Activated T-cell treated with anti-CD3 and anti-CD28 coated beads, Interleukin-2, amount 50 U/mL, for 72 hours (primary cell): ENCODE results near the gene BCAR3. TPM values are rescaled to one million over a fixed set of nuclear protein-coding genes. Genes with fewer than 3 reads are reported as not detected.

ENCODE experiments used
- ATAC-seq, 2 donors: fragments of 150-1000 bp; cut with Tn5 transposase; replicated peaks in 1 of 2; 2 replicates each; pipeline ENCODE4 v1.10.0; 2021; ENCODE audit warnings: moderate library complexity in 2 of 2, mild to moderate bottlenecking in 1 of 2
- DNase-seq, 2 donors: peaks; one replicate each; pipeline ENCODE4 v3.0.0; 2021 to 2022; ENCODE audit warnings: mixed read lengths in 1 of 2
- H3K27ac Mint-ChIP-seq: one replicate; pipeline ENCODE4 v1.8.0; 2022; ENCODE audit warnings: mild to moderate bottlenecking, moderate library complexity, mixed read lengths
- H3K27me3 Mint-ChIP-seq: one replicate; pipeline ENCODE4 v1.8.0; 2022; ENCODE audit warnings: low read depth, mixed read lengths
- H3K36me3 Mint-ChIP-seq, 2 donors: one replicate each; pipeline ENCODE4 v1.8.0; 2022; ENCODE audit warnings: mixed read lengths in 2 of 2, mild to moderate bottlenecking in 1 of 2; ENCODE audit not compliant: insufficient read depth in 2 of 2
- H3K4me1 Mint-ChIP-seq: one replicate; pipeline ENCODE4 v1.8.0; 2022; ENCODE audit warnings: low read depth, mixed read lengths
- H3K4me3 Mint-ChIP-seq, 2 donors: one replicate each; pipeline ENCODE4 v1.8.0; 2022; ENCODE audit warnings: mild to moderate bottlenecking in 2 of 2, mixed read lengths in 2 of 2, moderate library complexity in 2 of 2
- H3K9me3 Mint-ChIP-seq, 2 donors: one replicate each; pipeline ENCODE4 v1.8.0; 2022; ENCODE audit warnings: mixed read lengths in 2 of 2
- total RNA-seq, 2 donors: library from RNA; stranded (reverse); gene quantifications; one replicate each; pipeline ENCODE4 v1.2.3, GENCODE V29; 2022

BCAR3 gene
- total RNA-seq, 2 donors from 2014 or later, result 3.1 to 3.2 TPM

- Mint-ChIP-seq H3K9me3 (no peaks in the 10 kb centered on the region), H3K36me3 (no peaks in the 10 kb centered on the region), H3K27ac (no peak overlapping the region), H3K27me3 (peaks cover 44% of the 10 kb centered on the region), H3K4me3 (no peak overlapping the region), H3K4me1 (no peaks in the 10 kb centered on the region)
- DNase-seq (no peak), ATAC-seq (no peak)
These were observed 9.5 kb upstream of the BCAR3 start for GRCh38 chr1:93690921-93691789.

DNA sequence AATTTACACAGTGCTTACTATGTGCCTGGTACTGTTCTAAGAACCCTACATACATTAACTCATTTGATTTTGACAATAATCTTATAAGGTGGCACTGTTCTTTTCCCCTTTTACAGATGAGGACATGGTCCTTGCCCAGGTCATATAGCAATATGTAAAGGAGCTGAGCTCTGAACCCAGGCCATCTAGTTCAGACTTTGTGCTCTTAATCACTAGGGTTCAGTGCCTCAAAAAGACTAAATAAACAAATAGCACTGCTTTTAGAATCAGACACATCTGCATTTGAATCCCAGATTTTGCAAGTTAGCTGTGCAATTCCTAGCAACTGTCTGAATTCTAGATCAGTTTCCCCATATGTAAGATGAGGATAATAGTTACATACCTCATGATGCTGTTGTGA is 8.7 kb upstream of the BCAR3 start:
- H3K9me3 Mint-ChIP-seq, result no peaks in the 10 kb centered on the region
- H3K27ac Mint-ChIP-seq, result no peak overlapping the region
- DNase-seq (no peak), ATAC-seq (no peak)
- H3K4me3 Mint-ChIP-seq, result no peak overlapping the region
- H3K27me3 Mint-ChIP-seq, result peaks cover 50% of the 10 kb centered on the region
- H3K4me1 Mint-ChIP-seq, result no peaks in the 10 kb centered on the region
- no peaks in the 10 kb centered on the region for H3K36me3 Mint-ChIP-seq

DNA sequence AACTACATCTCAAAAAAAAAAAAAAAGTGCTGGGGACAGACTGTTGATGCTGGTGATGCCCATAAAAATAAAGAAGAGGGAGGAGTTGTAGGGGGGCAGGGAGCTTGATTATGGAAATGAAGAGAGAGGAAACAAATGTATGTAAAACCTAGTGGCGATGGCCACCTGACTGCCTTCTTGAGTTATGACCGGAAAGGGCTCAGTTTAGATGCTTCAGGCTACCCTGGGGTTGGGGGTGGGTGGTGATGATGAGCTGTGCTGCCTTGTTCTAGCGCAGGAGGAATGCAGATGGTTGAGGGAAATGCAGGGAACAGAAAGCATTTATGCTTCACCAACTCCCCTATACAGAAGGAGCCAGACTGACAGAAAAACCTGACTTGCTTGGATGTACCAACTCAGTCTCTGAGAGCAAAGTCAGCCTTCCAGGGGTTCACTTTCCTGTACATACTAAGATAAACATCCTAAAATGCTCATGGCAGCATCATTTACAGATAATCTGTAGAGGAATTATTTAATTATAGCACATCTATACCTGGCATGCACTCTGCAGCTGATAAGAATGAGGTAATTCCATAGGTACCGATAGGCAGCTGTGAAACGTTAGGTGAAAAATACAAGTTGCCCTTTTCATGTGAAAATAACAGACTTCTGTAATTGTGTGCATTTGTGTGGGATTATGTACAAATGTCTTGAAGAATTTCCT is 8.0 kb upstream of the BCAR3 start:
- Mint-ChIP-seq H3K27me3 (peaks cover 56% of the 10 kb centered on the region), H3K4me3 (no peak overlapping the region), H3K9me3 (no peaks in the 10 kb centered on the region), H3K36me3 (no peaks in the 10 kb centered on the region), H3K4me1 (no peaks in the 10 kb centered on the region), H3K27ac (no peak overlapping the region)
- no peak for DNase-seq
- no peak for ATAC-seq

GRCh38 chr1:93687542-93687941 is 5.9 kb upstream of the BCAR3 start:
- no peak overlapping the region for H3K4me3 Mint-ChIP-seq
- H3K27ac Mint-ChIP-seq, result no peak overlapping the region
- ATAC-seq (no peak), DNase-seq (no peak)
- no peaks in the 10 kb centered on the region for H3K9me3 Mint-ChIP-seq
- H3K36me3 Mint-ChIP-seq, result no peaks in the 10 kb centered on the region
- no peaks in the 10 kb centered on the region for H3K4me1 Mint-ChIP-seq
- H3K27me3 Mint-ChIP-seq, result peaks cover 77% of the 10 kb centered on the region

DNA sequence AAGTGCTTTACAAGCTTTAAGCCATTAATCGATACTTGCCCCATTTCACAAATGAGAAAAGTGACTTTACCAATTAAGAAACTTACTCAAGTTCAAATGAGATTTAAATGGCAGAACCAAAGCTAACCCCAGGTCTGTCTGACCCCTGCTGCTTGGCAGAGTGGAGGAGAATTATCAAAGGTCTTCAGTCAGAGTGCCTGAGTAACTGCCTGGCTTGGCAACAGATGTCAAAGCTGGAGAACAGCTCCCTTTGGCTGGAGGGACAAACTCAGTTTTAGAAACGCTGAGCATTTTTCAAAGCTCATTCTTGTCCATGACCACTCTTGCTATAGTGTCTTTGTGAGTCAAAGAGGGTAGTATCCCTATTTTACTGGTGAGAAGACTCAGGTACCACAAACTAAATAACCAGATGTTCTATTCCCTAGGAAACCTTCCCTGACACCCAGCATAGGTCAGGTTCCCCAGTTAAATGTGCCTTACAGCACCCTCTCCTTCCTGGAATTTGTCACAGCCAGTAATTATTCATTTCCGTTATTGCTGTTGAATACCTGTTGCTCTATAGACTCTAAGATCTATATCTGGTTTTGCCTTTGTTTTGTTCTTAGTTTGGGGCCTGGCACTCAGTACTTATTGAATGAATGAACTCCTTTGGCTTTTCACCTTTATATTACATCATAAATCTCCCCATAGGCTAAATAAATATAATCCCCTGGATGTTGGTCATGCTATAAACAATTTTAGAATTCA is 5.0 kb upstream of the BCAR3 start:
- Mint-ChIP-seq H3K4me1 (peaks cover 5% of the 10 kb centered on the region), H3K9me3 (no peaks in the 10 kb centered on the region), H3K27me3 (peaks cover 81% of the 10 kb centered on the region), H3K4me3 (no peak overlapping the region), H3K36me3 (peaks cover 0 to 4% of the 10 kb centered on the region in 2 donors), H3K27ac (no peak overlapping the region)
- peak in 1 of 2 donors; percentile 59 for ATAC-seq
- no peak for DNase-seq

DNA sequence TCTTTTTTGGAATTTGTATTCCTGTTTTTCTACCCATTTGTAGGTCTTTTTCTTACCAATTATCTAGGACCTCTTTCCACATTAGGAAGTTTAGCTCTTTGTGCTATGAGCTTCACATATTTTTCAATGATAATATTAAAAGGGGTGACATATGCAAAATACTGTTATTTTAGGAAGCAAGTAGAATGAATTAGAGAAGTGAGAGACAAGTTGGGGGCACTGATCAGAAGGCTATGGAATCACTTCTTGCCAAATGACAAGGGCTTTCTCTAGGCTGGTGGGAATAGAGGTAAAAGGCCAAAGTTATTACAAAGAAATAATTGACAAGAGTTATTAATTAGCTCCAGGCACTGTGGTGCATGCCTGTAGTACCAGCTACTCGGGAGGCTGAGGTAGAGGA is 4.3 kb upstream of the BCAR3 start:
- Mint-ChIP-seq H3K27me3 (peaks cover 76% of the 10 kb centered on the region), H3K4me1 (peaks cover 6% of the 10 kb centered on the region), H3K36me3 (peaks cover 0 to 4% of the 10 kb centered on the region in 2 donors), H3K27ac (no peak overlapping the region), H3K4me3 (no peak overlapping the region), H3K9me3 (no peaks in the 10 kb centered on the region)
- DNase-seq (no peak), ATAC-seq (no peak)

DNA sequence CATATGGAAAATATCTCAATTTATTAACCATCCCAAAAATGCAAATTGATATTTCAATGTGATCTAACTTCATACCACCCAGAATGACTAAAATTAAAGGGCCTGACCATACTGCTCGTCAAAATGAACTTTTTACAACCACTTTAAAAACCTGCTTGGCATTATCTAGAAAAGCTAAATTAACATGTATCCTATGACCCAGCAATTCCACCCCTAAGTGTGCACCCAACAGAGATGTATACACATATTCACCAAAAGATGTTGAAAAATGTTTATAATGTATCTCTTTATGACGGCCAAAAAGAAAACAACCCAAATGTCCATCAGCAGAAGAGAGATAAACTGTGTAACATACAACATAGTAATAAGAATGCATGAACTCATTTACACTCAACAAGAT is 1.6 kb upstream of the BCAR3 start:
- Mint-ChIP-seq H3K27ac (no peak overlapping the region), H3K9me3 (no peaks in the 10 kb centered on the region), H3K27me3 (peaks cover 82% of the 10 kb centered on the region), H3K4me3 (no peak overlapping the region), H3K4me1 (peaks cover 14% of the 10 kb centered on the region), H3K36me3 (peaks cover 2 to 4% of the 10 kb centered on the region in 2 donors)
- ATAC-seq (no peak), DNase-seq (no peak)

GRCh38 chr1:93681989-93682412 is 364 bp upstream of the BCAR3 start:
- H3K27ac Mint-ChIP-seq, result no peak overlapping the region

GRCh38 chr1:93680420-93681100 is 1.1 kb downstream of the BCAR3 start:
- Mint-ChIP-seq H3K27me3 (peaks cover 87% of the 10 kb centered on the region), H3K4me3 (peak overlapping the region; percentile 88 to 91), H3K27ac (no peak overlapping the region), H3K9me3 (no peaks in the 10 kb centered on the region), H3K36me3 (peaks cover 2 to 4% of the 10 kb centered on the region in 2 donors), H3K4me1 (peaks cover 14% of the 10 kb centered on the region)
- ATAC-seq (peak; percentile 81 to 82), DNase-seq (peak; percentile 65 to 71)

More at GRCh38 chr1:93681989-93682412, 364 bp upstream of the BCAR3 start:
- peak overlapping the region; percentile 80 to 91 for H3K4me3 Mint-ChIP-seq
- peaks cover 2 to 4% of the 10 kb centered on the region in 2 donors for H3K36me3 Mint-ChIP-seq
- DNase-seq, result no peak
- H3K9me3 Mint-ChIP-seq, result no peaks in the 10 kb centered on the region
- ATAC-seq, result no peak
- H3K4me1 Mint-ChIP-seq, result peaks cover 14% of the 10 kb centered on the region
- H3K27me3 Mint-ChIP-seq, result peaks cover 80% of the 10 kb centered on the region

DNA sequence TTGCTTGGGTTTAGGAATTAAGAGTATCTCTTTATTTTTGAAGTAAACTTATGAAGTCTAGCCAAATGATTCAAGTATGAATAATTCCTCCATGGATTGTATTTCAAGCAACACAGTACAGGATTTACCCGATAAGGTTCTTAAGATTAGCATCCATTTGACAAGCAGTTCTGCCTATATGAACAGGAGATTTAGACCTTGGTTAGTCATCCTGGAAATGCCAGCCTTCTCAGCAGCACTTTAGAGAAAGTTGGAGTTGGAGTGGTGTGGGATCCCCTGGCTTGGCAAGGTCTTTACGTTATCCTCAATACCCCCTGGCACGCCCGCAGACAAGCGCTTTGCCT is 1.6 kb downstream of the BCAR3 start:
- DNase-seq, result no peak
- peaks cover 2 to 4% of the 10 kb centered on the region in 2 donors for H3K36me3 Mint-ChIP-seq
- no peaks in the 10 kb centered on the region for H3K9me3 Mint-ChIP-seq
- no peak for ATAC-seq
- H3K27ac Mint-ChIP-seq, result no peak overlapping the region
- H3K4me3 Mint-ChIP-seq, result no peak overlapping the region
- peaks cover 83% of the 10 kb centered on the region for H3K27me3 Mint-ChIP-seq
- H3K4me1 Mint-ChIP-seq, result peaks cover 14% of the 10 kb centered on the region

GRCh38 chr1:93679546-93679945 is 2.1 kb downstream of the BCAR3 start:
- no peak for ATAC-seq
- Mint-ChIP-seq H3K27me3 (peaks cover 79% of the 10 kb centered on the region), H3K4me3 (no peak overlapping the region), H3K4me1 (peaks cover 14% of the 10 kb centered on the region), H3K9me3 (no peaks in the 10 kb centered on the region), H3K36me3 (peaks cover 2 to 4% of the 10 kb centered on the region in 2 donors), H3K27ac (no peak overlapping the region)
- no peak for DNase-seq

GRCh38 chr1:93678946-93679480 is 2.6 kb downstream of the BCAR3 start:
- H3K9me3 Mint-ChIP-seq, result no peaks in the 10 kb centered on the region
- no peak overlapping the region for H3K27ac Mint-ChIP-seq
- no peak for ATAC-seq
- H3K4me1 Mint-ChIP-seq, result peaks cover 14% of the 10 kb centered on the region
- no peak overlapping the region for H3K4me3 Mint-ChIP-seq
- peaks cover 2 to 4% of the 10 kb centered on the region in 2 donors for H3K36me3 Mint-ChIP-seq
- no peak for DNase-seq
- H3K27me3 Mint-ChIP-seq, result peaks cover 73% of the 10 kb centered on the region
